ENCODE data around the gene ADGRV1. TPM values are rescaled to one million over a fixed set of nuclear protein-coding genes. Genes with fewer than 3 reads are reported as not detected.
A peak's percentile ranks its signal among the peaks of the same experiment; 100 is the strongest.

ADGRV1 gene
- total RNA-seq, 1 donor: 0.18 TPM

GRCh38 chr5:91187032-91187431 lies 628.4 kb downstream of the ADGRV1 start:
- no peak for TF ChIP-seq CTCF (IDR thresholded peaks at IDR 0.05; ENCODE audit: insufficient read depth, low read length)
- H3K4me3 ChIP-seq (ENCODE audit: low read depth, low read length): no peak overlapping the region

GRCh38 chr5:91188755-91189154 lies 630.2 kb downstream of the ADGRV1 start:
- TF ChIP-seq CTCF (IDR thresholded peaks at IDR 0.05; ENCODE audit: insufficient read depth, low read length): no peak
- DNase-seq (ENCODE audit: low read depth): no peak
- no peak overlapping the region for H3K4me3 ChIP-seq (ENCODE audit: low read depth, low read length)

More at GRCh38 chr5:91187032-91187431, 628.4 kb downstream of the ADGRV1 start:
- DNase-seq (ENCODE audit: low read depth): no peak

GRCh38 chr5:91189480-91190313 lies 631.1 kb downstream of the ADGRV1 start:
- peak; percentile 87 for DNase-seq (ENCODE audit: low read depth)
- TF ChIP-seq CTCF (IDR thresholded peaks at IDR 0.05; ENCODE audit: insufficient read depth, low read length): no peak
- peak overlapping the region; percentile 31 for H3K4me3 ChIP-seq (ENCODE audit: low read depth, low read length)

GRCh38 chr5:91190314-91190690 lies 631.7 kb downstream of the ADGRV1 start:
- DNase-seq (ENCODE audit: low read depth): no peak
- no peak for TF ChIP-seq CTCF (IDR thresholded peaks at IDR 0.05; ENCODE audit: insufficient read depth, low read length)
- H3K4me3 ChIP-seq (ENCODE audit: low read depth, low read length): no peak overlapping the region

- DNase-seq (ENCODE audit: low read depth): no peak
- H3K4me3 ChIP-seq (ENCODE audit: low read depth, low read length): no peak overlapping the region
- no peak for TF ChIP-seq CTCF (IDR thresholded peaks at IDR 0.05; ENCODE audit: insufficient read depth, low read length)
Measured at GRCh38 chr5:91194824-91195381, 636.3 kb downstream of the ADGRV1 start.

- no peak for DNase-seq (ENCODE audit: low read depth)
- TF ChIP-seq CTCF (IDR thresholded peaks at IDR 0.05; ENCODE audit: insufficient read depth, low read length): no peak
- no peak overlapping the region for H3K4me3 ChIP-seq (ENCODE audit: low read depth, low read length)
Measured at GRCh38 chr5:91200692-91201091, 642.1 kb downstream of the ADGRV1 start.
